Central memory CD4-positive, alpha-beta T cell (primary cell): Measurements from ENCODE around the gene LRCH3.
"Not testable (repeated sequence)": the region's sequence is repeated elsewhere in the genome, so short reads cannot be mapped to it uniquely, and the experiment has no call there.

Experiments
- DNase-seq: peaks from one replicate; pipeline ENCODE4 v3.0.0; 2022

Gene LRCH3

DNA sequence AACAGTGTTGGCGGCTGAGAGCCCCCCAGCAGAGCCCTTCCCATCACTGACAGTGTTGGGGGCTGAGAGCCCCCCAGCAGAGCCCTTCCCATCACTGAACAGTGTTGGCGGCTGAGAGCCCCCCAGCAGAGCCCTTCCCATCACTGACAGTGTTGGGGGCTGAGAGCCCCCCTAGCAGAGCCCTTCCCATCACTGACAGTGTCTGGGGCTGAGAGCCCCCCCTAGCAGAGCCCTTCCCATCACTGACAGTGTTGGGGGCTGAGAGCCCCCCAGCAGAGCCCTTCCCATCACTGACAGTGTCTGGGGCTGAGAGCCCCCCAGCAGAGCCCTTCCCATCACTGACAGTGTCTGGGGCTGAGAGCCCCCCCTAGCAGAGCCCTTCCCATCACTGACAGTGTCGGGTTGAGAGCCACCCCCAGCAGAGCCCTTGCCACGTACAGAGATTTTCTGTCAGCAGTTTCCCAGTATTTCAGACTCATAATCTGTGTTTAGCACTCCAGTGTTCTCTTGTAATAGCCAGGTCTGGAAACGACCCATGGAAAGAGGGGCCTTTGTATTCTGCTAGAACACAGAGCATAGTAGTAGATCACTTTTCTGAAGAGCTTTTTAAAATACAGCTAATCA, 96.5 kb downstream of the LRCH3 start:
- not testable (repeated sequence) for DNase-seq

DNA sequence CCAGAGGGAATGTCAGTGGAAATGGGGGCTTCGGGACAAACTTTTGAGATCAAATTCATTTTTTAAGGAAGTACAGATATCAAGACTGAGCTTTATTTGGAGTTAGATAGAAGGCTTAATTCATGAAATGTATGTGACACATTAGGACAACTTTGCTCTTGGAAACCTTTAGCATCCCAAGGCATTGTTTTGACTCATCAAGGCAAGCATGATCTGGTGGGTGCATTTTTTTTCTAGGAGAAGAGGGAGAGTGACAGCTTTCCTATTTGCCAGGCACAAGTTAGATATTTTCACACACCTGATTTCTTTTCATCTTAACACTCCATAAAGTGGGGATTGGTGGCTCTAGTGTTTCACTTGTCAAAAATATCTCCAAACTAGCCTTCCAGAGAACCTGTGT, 97.5 kb downstream of the LRCH3 start:
- no peak for DNase-seq

DNA sequence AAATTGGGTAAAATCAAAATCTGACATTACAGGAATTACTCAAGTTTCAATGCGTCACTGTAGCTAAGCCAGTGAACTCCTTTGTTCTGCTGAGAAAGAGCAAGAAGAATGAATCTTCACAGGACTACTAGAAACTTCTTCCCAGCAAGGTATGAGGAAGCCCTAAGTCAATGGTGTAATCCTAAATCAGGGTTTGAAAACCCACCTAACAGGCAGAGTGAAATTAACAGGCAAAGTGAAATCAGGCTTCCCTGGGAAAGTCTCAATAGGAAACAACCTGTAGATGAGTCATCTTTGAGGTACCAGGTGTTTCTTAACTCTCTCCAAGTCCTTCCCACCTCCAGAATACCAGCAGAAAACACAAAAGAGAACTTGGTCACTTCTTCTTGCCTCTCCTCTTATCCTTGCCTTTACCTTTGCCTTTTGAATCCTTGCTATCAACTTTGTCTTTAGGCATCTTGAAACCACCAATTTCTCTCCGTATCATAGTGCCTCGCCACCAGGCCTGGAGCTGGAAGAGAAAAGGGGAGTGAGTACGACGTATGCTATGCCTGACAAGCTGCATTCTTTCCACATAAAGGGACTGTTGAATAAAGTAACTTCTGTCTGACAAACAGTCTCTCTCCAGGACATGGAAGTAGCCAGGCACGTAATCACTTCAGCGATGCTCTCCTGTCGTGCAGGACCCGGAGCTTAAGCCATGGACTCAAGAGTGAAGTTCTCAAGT, 98.3 kb downstream of the LRCH3 start:
- no peak for DNase-seq

DNA sequence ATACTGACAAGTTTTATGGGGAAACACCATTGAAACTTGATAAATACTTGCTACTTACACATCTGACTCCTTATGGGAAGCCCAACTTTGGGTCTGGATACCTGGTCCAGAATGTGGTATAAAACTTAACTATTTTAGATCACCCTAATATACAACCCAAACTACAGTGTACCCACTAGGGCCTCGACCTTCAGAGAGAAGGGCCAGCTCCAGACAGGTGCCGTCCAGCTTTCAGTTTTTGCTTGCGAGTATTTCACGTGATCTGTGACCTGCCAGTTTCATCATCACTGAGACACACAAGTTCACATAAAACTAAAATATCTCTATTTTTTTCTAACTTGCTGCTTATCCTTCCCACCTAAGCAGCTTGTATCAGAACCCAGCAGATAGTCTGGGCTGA, 99.6 kb downstream of the LRCH3 start:
- DNase-seq, result no peak

DNA sequence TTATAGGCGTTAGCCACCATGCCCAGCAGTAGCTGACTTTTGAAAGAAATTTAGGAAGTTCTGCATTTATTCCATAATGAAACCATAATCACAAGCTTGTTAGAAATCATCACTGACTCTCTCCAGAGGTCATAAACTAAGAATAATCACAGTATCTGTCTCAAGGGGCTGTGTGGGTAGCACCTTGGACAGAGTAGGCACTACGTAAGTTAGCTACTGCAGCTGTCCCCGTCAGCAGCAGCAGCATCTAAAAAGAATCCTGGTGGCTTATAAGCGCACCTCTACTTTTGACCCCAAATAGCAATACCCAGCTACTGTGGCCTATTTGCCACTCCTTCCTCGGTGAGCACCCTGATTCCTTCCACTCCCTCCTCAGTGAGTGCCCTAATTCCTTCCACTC, 101.1 kb downstream of the LRCH3 start:
- no peak for DNase-seq

DNA sequence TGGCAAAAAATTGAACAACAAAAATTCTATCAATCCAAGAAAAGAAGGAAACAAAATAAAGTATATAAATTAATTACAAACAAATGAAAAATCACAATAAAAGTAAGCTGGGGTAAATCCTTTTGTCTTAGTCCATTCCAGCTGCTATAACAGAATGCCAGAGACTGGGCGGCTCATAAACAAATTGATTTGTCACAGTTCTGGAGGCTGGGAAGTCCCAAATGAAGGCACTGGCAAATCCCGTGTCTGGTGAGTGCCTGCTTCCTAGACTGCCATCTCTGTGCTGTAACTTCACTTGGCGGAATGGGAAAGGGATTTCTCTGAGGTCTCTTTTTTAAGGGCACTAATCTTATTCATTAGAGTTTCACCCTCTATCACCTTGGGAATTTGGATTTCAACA, 105.4 kb downstream of the LRCH3 start:
- no peak for DNase-seq

DNA sequence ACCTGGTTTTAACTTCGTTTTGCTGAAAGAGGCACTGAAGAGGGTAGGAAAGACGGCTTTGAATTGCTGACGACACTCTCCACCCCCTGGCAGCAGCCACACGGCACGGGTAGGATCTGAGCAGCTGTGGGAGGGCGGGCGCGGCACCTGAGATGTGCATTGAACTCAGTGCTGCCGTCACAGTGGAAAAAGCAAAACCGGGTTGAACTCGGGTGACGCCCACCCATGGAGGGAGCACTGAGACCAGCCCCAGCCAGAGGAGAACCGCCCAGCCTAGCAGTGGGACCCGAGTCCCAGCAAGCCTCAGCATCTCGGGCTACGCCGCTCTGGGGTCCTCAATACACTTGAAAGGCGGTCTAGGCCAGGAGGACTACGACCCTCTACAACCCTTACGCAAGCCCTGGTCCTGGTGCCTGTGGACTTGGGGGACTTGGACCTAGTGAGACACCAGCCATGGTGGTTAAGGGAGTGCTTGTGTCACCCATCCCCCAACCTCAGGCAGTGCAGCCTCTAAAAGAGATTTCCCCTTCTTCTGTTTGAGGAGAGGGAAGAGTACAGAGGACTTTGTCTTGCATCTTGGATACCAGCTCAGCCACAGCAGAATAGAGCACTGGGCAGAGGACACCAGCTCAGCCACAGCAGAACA, 108.9 kb downstream of the LRCH3 start:
- DNase-seq, result no peak

DNA sequence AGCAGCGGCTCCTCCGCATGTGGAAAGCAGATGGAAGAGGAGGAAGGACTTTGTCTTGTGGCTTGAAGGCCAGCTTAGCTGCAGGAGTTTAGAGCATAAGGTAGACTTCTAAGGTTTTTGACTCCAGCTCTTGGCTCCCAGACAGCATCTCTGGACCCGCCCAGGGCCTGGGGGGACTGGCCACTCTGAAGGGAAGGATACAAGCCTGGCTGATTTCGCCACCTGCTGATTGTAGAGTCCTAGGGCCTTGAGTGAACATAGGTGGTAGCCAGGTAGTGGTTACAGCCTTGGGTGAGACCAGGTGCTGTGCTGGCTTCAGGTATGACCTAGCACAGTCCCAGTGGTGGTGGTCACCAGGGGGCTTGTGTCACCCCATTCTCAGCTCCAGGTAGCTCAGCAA, 110.6 kb downstream of the LRCH3 start:
- no peak for DNase-seq

DNA sequence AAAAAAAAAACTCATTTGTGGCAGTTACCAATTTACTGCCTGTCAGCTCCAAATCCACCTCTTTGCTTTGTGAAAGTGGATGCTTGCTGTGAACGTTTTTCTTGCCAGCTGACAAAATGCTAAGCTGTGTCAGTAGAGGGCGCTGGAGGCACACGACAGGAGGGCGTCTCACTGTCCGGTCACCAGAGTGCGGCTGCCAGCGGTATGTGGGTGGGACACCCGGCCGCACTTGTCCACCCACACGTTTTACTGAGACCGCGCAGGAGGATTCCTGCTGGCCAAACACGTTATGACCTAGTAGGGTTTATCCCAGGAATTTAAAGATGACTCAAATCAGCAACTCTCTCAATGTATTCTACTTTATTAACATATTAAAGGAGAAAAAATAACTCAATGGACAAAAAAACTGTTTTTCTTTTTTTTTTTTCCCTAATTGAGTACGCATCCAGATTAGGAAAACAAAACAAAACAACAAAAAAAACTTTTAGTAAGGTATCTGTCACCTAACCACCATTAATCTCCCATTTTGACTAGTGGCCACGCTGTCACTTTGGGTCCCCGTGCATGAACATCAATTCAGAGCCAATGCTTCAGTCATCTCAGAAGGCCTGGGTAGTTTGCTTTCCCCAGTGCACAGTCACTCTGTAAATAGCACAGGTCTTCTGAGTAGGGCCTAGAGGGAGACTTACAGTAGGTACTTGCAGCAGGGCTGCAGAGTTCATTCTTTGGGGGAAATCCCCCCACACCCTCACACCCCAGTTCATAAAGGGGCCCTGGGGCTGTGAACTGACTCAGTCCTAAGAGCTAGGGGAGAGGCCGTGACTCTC, 115.2 kb downstream of the LRCH3 start:
- peak; percentile 51 for DNase-seq

DNA sequence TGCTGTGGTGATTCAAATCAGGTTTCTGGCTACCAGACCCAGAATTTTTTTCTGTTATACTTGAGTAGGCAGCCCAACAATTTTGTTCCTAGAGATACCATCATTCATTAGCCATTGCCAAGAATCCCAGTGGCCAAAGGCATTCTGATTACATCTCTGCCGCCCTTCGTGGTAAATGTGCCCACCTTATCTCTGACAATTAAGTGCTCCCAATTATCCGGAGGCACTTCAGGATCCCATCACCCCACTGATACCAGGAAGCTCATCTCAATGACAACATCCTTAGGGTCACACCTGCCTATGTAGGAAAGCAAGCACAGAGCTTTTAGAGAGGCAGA, 115.8 kb downstream of the LRCH3 start:
- DNase-seq, result no peak

DNA sequence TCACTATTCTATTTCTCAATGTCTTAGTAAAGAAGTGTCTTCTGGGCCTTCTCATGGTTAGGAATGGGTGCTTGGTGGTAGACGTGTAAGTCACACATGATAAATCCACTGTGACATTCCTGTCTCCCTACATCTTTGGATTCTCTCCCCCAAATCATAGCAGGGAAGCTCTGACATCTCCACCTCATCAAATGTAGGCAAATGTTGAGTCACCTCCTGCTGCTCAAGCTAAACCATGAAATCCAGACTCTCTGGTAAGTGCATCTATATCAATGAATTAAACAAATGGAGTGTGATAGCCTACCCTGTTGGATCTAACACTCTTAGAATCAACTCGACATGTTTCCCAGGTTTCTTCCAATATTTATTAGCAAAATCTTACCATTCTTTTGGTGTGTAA, 116.1 kb downstream of the LRCH3 start:
- DNase-seq, result no peak

DNA sequence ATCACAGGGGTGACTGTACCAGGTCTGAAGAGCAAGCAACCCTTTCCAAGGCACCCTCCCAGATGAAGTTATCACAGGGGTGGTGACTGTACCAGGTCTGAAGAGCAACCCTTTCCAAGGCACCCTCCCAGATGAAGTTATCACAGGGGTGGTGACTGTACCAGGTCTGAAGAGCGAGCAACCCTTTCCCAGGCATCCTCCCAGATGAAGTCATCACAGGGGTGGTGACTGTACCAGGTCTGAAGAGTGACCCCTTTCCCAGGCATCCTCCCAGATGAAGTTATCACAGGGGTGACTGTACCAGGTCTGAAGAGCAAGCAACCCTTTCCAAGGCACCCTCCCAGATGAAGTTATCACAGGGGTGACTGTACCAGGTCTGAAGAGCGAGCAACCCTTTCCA, 117.5 kb downstream of the LRCH3 start:
- DNase-seq, result not testable (repeated sequence)

DNA sequence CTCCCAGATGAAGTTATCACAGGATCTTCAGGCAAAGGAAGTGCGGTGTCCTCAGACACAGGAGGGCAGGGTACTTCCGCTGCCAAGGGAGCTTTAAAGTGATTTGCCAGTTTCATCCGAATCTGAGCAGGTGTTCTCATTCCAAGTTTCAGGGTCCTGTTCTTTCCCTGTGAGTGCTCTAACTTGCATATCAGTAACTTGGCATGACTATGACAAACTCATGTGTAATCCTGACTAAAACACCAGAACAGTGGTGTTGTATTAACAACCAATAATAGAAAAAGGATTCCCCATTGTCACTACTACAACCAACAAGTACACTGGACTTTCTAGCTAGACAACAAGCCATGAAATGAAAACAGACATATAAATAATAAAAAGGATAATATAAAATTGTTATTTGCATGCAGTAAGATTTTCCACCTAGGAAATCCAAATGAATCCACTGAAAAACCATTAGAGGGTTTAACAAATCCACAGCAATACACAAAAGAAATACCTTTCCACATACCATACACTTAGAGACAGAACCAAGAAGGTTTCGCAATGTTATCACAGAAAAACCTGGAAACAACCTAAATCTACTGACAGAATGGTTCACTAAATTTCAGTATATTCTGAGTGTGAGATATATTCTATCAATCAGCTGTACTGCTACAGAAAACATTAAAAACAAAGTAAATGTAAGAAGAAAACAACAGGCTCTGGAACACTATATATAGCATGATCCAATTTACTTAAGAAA, 118.1 kb downstream of the LRCH3 start:
- no peak for DNase-seq

DNA sequence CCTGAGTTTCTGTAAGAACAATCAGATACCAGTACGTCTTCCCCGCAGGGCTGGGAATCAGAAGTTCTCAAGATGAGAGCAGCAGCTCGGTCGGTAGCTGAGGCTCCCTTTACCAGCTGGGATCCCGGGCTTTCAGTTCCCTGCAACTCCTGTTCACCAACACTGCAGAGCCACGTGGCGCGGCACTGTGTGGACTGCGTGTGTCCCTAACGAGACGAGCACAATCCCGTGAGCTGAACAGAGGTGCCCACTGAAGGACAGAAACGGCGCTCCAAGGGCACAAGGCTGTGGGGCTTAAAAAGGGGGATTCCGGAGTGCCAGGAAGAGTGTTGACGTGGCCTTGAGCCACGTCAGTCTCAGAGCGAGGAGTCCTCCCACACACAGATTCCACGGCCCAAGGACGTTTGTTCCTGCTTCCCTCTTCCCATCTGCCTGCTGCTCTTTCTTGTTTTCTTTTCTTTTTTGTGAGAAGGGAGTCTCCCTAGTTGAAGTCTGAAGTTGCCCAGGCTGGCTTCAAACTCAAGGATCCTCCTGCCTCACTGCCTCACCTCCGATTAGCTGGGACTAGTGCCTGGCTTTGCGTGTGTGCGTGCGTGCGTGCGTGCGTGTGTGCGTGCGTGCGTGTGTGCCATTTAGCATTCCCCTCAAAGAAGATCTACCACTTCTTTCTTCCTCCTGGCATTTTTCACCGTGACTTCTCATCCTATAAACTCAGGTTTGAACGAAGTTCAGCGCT, 121.9 kb downstream of the LRCH3 start:
- DNase-seq, result no peak

DNA sequence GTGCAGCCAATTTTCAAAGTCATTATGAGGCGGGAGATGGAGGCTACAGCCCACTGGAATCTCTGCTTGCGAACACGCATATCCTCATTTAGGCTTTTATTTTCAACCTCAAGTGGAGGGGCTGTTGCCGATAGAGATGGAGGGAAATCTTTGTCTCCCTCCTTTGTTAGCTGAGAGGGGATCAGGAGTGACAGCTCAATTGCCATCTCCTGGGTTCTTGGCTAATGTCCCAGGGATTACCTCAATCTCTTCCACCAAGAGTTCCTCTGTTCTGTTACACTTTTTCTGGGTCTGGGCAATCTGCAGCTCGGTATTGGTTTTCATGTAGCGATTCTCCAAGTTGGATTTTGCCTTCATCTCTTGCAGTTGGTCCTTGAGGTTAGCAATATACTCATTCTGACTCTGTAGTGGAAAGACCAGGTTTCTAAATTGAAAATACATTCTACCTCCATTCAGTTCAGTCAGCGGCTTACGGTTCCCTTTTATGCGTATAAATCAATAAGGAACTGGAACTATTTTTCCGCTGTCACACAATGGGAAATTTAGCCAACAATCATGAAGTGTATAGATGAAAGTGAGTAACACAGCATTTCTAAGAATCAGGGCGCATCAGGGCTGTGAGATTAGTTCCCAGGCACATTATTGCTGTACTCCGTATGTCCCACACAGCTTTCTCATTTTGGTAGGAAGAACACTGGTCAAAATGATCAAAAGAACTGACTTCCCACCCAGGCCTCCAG, 122.8 kb downstream of the LRCH3 start:
- no peak for DNase-seq

DNA sequence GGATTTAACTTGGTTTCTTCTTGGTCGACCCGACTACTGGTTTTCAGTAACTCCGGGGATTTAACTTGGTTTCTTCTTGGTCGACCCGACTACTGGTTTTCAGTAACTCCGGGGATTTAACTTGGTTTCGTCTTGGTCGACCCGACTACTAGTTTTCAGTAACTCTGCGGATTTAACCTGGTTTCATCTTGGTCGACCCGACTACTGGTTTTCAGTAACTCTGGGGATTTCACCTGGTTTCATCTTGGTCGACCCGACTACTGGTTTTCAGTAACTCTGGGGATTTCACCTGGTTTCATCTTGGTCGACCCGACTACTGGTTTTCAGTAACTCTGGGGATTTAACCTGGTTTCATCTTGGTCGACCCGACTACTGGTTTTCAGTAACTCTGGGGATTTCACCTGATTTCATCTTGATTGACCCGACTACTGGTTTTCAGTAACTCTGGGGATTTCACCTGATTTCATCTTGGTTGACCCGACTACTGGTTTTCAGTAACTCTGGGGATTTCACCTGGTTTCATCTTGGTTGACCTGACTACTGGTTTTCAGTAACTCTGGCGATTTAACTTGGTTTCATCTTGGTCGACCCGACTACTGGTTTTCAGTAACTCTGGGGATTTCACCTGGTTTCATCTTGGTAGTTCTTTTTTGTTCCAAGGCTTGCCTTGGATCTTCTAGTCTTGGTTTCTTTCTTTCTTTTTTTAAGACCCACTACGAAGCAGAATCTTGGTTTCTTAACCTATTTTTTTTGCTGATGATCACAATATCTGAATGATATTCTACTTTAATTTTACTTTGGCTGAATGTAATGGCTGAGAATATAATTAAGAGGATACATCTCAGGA, 130.6 kb downstream of the LRCH3 start:
- DNase-seq, result not testable (repeated sequence)

DNA sequence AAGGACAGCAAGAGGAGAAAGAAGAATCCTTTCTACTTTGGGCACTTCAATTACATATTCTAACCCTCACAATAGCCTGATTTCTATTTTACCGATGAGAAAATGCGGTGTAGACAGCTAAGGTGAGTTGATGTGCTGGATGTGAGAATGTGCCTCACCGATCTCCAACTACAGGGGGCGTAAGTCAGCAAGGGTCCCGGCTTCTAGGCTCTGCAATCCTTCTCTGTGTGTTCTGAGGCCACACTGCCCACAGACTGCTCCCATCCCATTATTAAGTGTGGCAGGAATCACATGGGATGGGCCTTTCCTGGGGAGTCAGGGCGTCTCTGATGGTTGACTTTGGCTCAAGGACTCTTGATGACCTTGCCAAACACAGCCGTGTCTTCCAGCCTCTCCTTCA, 135.4 kb downstream of the LRCH3 start:
- no peak for DNase-seq

DNA sequence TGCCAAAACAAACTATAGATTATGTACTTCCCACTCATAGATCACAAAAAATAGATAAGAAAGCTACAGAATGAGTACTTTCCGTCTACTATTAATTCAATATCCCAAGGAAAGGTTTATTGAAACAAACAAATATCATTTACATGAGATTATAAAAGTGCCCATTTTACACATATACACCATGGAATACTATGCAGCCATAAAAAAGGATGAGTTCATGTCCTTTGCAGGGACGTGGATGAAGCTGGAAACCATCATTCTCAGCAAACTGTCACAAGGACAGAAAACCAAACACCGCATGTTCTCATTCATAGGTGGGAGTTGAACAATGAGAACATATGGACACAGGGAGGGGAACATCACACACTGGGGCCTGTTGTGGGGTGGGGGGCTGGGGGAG, 136.5 kb downstream of the LRCH3 start:
- not testable (repeated sequence) for DNase-seq

DNA sequence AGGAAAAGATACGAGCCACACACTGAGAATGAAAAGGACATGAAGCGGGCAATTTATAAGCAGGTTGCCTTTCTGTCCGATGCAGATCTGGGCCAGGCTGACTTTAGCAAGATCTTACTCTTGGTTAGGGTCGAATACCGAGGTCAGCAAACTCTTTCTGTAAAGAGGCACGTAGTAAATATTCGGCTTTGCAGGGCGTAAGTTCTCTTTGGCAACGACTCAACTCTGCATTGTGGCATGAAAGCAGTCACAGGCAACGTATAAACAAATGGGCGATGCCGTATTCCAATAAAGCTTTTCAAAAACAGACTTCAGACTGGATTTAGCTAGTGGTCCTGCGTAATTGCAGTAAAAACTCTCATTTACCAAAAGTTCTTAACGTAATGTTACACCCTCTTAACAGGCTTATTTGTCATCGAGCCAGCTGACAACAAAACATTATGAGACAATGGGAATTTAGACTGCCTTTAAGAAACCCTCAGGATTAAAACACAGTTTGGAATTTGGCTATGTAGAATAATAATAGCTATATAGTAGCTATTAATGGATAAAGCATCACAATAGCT, 145.8 kb downstream of the LRCH3 start:
- no peak for DNase-seq
